Activated CD4-positive, CD25-positive, alpha-beta regulatory T cell (primary cell): ENCODE data around the gene MKS1.

ENCODE experiments used
- DNase-seq, 4 experiments: peaks; one replicate each; lab custom pipeline; 2025; lab: John Stamatoyannopoulos, UW

Gene MKS1

DNA sequence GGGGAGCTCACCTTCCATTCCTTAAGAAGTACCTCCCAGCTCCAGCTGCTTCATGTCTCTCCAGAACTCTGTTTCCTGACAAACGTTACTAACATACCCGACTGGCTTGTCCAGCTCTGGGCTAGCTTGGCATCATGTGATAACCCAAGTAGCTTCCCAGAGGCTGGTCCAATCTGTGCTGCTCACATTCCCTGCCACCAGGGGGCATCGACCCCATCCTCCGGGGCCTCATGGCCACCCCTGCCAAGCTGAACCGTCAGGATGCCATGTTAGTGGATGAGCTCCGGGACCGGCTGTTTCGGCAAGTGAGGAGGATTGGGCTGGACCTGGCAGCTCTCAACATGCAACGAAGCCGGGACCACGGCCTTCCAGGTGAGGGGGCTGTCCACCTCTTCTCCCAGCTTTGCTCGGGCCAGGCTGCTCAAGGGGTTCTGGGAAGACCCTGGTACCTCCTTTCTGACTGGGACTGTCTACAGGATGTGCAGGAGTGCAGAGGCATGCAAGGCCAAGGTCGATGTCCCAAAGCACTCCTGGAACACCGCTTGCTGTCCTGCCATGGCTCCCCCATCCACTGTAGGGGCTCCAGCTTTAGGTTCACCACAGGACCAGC lies 18.9 kb downstream of the MKS1 start:
- DNase-seq = peak; percentile 17 to 33 (median 22)

DNA sequence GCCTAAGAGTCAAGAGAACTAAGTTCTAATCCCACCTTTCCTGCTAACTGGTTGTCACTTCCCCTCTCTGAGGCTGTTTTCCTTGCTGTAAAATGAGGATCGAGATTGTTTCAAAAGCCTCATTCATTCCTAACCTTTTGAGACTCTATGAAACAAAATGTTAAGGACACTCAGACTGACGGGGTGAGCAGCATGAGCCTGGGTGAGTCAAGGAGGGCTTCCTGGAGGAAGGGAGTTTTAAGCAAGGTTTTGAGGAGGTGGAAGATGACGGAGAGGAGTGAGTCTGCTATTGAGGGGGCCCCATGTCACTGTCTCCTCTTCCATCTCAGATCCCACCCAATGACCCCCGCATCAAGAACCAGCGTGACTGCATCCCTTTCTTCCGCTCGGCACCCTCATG lies 22.4 kb downstream of the MKS1 start:
- no peak for DNase-seq

- DNase-seq = no peak
Measured at GRCh38 chr17:58195518-58196123, 23.4 kb downstream of the MKS1 start.

DNA sequence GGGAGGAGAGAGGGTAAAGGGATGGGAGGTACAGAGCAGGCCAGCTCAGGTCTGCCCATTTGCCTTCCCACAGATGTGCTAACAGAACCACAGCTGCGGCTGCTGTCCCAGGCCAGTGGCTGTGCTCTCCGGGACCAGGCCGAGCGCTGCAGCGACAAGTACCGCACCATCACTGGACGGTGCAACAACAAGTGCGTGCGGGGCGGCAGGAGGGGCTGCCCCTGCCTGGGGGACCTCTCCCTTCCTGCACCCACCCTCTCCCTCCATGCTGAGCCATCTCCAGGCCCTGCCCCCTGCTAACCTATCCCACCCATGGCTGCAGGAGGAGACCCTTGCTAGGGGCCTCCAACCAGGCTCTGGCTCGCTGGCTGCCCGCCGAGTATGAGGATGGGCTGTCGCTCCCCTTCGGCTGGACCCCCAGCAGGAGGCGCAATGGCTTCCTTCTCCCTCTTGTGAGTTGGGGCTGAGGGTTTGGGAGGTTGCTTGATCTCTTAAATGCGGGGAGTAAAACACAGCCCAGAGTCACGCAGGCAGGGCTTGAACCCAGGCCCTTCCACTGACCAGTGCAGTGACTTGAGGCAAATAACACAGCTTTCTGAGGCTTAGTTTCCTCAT lies 25.3 kb downstream of the MKS1 start:
- no peak for DNase-seq

DNA sequence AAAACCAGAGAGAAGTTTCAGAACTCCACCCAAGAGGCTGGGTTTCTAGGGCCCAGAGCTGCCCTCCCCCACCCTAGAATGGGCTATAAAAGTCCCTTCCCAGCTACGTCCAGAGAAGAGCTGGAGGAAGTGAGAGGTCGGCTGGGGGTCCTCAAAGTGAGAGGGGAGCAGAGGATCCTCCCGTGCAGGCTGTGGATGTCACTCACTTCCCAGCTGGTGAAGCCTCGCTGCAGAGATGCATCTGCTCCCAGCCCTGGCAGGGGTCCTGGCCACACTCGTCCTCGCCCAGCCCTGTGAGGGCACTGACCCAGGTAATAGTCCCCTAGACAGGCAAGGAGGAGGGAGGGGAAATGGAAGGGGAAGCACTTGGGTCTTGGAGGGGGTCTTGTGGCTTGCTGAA lies 26.4 kb downstream of the MKS1 start, which contains the start of gene EPX:
EPX (plus strand) TSS at position 115 of the 400 bp plus-strand sequence; CDS start at position 236, 121 bp downstream.
- no peak for DNase-seq

DNA sequence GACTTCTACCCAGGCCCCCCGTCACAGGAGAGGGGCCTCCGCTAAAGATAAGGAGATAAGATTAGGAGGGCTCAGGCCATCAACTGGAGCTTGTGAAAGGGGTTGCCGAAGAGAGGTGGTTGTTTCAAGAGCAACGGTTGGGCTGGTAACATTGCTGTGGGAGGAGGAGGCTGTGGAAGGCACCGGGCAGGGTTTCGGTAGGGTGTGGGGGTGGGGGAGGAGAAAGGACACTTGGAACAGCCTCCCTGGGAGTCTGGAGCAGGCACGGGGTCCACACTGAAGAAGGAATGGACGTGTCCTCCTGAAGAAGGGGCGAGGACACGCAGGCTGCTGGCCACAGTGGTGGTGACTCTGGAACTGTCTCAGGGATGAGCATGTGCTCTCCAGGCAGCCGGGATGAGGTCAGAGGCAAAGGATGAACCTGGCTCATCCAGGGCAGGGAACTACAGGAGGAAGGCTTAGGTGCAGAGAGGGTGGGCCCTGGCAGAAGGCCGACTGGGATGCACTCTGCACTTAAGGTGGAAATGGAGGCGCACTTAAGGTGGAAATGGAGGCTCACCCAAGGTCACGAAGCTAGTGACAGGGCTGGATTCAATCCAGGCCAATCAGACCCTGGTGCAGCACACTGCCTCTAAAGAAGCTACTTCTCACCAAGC lies 27.7 kb downstream of the MKS1 start:
- no peak for DNase-seq

- no peak for DNase-seq
Measured at GRCh38 chr17:58189436-58190146, 29.5 kb downstream of the MKS1 start.

- no peak for DNase-seq
Measured at GRCh38 chr17:58187675-58188074, 31.4 kb downstream of the MKS1 start.

GRCh38 chr17:58187063-58187462 lies 32.0 kb downstream of the MKS1 start:
- DNase-seq = no peak

DNA sequence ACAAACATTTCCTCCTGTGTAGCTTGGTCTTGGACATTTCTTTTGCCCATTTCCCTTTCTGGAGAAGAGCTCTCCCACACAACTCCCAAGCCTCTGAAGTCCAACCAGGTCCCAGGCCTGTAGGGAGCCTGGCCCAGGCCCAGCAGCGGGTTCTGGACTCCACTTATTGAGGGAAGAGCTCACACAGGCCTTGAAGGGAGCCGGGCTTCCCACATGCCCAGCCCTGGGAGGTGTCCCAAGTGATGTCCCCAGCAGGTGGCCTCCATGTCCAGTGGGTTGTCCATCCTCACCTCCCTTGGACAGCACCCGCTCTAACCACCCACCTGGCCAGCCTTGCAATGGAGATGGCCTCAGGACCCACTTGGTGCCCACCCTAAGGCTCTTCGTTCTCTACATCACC lies 32.5 kb downstream of the MKS1 start:
- no peak for DNase-seq

GRCh38 chr17:58184986-58185761 lies 33.9 kb downstream of the MKS1 start:
- no peak for DNase-seq

GRCh38 chr17:58184308-58184985 lies 34.6 kb downstream of the MKS1 start:
- no peak for DNase-seq

DNA sequence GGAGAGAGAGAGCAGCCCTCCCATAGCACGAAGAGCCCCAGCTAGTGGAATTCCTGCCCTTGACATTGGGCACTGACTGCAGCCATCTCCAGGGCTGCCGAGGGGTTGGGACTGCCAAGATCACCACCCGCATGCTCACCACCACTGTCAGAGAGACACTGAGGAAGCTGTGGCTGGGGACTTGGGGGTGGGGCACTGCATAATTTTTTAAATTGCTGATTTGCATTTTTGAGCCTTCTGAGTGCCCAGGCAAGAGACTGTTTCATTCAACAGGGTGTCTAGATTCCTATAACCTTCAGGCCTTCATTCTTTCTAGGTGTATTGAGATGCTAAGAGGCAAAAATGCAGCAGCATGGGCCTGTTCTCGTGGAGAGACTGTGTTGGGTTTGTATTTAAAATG lies 35.5 kb downstream of the MKS1 start:
- no peak for DNase-seq

DNA sequence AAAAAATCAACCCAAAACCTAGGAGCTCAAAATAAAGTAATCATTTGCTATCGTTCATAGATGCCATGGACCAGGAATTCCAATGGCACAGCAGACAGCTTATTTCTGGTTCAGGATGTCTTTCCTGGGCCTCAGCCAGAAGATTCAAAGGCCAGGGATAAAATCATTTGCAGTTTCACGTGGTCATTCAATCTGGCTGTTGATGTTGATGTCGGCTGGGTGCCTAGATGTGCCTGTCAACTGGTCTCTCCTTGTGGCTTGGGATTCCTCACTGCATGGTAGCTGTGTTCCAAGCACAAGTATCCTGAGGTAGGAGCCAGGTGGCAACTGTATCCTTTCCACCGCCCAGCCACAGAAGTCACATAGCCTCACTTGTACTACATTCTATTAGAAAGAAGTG lies 37.3 kb downstream of the MKS1 start:
- no peak for DNase-seq

DNA sequence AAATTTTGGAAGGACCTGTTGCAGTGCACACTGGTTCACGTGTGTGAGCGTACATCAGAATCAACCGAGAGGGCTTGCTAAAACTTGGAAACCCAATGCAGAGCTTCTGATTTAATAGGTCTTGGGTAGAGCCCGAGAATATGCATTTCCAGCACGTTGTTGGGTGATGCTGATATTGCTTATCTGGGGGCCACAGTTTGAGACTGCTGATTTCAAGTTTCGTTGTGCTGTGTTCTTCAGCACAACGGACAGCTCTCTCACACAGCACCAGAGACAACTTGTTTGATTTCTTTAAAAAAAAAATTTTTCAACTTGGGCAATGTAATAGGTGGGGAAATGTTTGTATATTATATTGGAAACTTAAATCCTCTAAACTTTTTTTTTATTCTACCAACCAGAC lies 42.9 kb downstream of the MKS1 start:
- no peak for DNase-seq

- no peak for DNase-seq
Measured at GRCh38 chr17:58174871-58175270, 44.2 kb downstream of the MKS1 start.

- DNase-seq = no peak
Measured at GRCh38 chr17:58172369-58173071, 46.5 kb downstream of the MKS1 start.

GRCh38 chr17:58170622-58171021 lies 48.4 kb downstream of the MKS1 start:
- no peak for DNase-seq

DNA sequence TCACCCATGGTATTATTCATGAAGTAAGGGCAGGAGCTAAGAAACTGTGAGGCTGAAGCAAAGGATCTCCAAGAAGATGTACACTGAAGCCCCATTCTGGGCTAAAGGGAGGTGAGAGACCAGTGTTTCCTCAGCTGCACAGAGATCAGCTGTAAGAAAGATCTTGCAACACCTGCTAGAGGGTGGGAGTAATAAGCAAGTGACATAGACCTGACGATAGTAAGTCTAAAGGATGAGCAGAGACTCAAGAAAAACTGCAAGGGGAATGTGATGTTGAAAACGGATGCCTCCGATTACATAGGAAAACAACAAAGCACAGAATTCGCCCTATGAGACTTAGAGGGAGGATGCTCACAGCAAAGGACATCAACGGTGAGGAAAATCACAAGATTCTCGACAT lies 52.4 kb downstream of the MKS1 start, which contains the start of gene OR4D2:
OR4D2 (plus strand) TSS at position 301 of the 400 bp plus-strand sequence. CDS start 2,674 bp downstream, outside the sequence.
- DNase-seq = no peak

- DNase-seq = no peak
Measured at GRCh38 chr17:58165981-58166380, 53.1 kb downstream of the MKS1 start.
